IPS-NIHi11 (cell line): ENCODE results near the gene NFIB.

Experiments used
- DNase-seq: peaks from one replicate; pipeline ENCODE4 v3.0.0; 2012; ENCODE audit warnings: mixed read lengths, low spot score

NFIB gene

GRCh38 chr9:14318934-14319580, 5.1 kb upstream of the NFIB start:
- DNase-seq, result no peak

GRCh38 chr9:14318361-14318760, 4.4 kb upstream of the NFIB start:
- DNase-seq, result no peak

GRCh38 chr9:14317667-14318320, 3.9 kb upstream of the NFIB start:
- DNase-seq, result no peak

GRCh38 chr9:14316602-14317300, 2.8 kb upstream of the NFIB start:
- DNase-seq, result no peak

- DNase-seq, result peak; percentile 31
Observed at GRCh38 chr9:14315875-14316601, 2.1 kb upstream of the NFIB start.

GRCh38 chr9:14314929-14315874, 1.3 kb upstream of the NFIB start:
- peak; percentile 80 for DNase-seq

- DNase-seq, result peak; percentile 72
Observed at GRCh38 chr9:14314424-14314928, 535 bp upstream of the NFIB start.

GRCh38 chr9:14313378-14313940, 482 bp downstream of the NFIB start:
- DNase-seq, result peak; percentile 18

GRCh38 chr9:14312719-14313377, 1.1 kb downstream of the NFIB start:
- peak; percentile 25 for DNase-seq

GRCh38 chr9:14311956-14312685, 1.8 kb downstream of the NFIB start:
- DNase-seq, result no peak

- no peak for DNase-seq
Observed at GRCh38 chr9:14311171-14311949, 2.6 kb downstream of the NFIB start.

- DNase-seq, result no peak
Observed at GRCh38 chr9:14310311-14310710, 3.6 kb downstream of the NFIB start.

GRCh38 chr9:14309403-14309802, 4.5 kb downstream of the NFIB start:
- no peak for DNase-seq

GRCh38 chr9:14308853-14309145, 5.1 kb downstream of the NFIB start:
- DNase-seq, result no peak

GRCh38 chr9:14307989-14308852, 5.7 kb downstream of the NFIB start:
- DNase-seq, result no peak

GRCh38 chr9:14306672-14307660, 7.0 kb downstream of the NFIB start:
- no peak for DNase-seq

GRCh38 chr9:14306188-14306587, 7.8 kb downstream of the NFIB start:
- DNase-seq, result no peak
